SK-N-SH treated with all-trans-retinoic acid at 6 μM for 48 hours (cell line): Measurements from ENCODE around the gene UTP14A.

Experiments used
- ARNTL ChIP-seq: fragments of 450-650 bp; formaldehyde crosslinking; IDR thresholded peaks from 2 replicates; pipeline ENCODE4 v1.5.0; 2020; ENCODE audit warnings: low read depth, mild to moderate bottlenecking, moderate library complexity, borderline replicate concordance
- BACH2 ChIP-seq: fragments of 250-450 bp; sonication (Bioruptor Pico); IDR thresholded peaks from 2 replicates; pipeline ENCODE4 v1.9.0; 2021; ENCODE audit warnings: mild to moderate bottlenecking, borderline replicate concordance
- ISL1 ChIP-seq: fragments of 250-450 bp; sonication (Bioruptor Pico); IDR thresholded peaks from 2 replicates; pipeline ENCODE4 v2.1.2; 2022; ENCODE audit warnings: mild to moderate bottlenecking, moderate library complexity
- SNAI2 ChIP-seq: fragments of 250-450 bp; sonication (Bioruptor Pico); IDR thresholded peaks from 2 replicates; pipeline ENCODE4 v1.5.0; 2020; ENCODE audit warnings: mild to moderate bottlenecking, moderate library complexity
- TOX ChIP-seq: fragments of 250-450 bp; sonication (Bioruptor Pico); IDR thresholded peaks from 2 replicates; pipeline ENCODE4 v1.8.0; 2021; ENCODE audit warnings: mild to moderate bottlenecking, moderate library complexity, borderline replicate concordance
- TSHZ2 ChIP-seq: fragments of 250-450 bp; sonication (Bioruptor Pico); IDR thresholded peaks from 2 replicates; pipeline ENCODE4 v1.5.0; 2020; ENCODE audit warnings: mild to moderate bottlenecking, moderate library complexity
- ZFP3 ChIP-seq: fragments of 250-450 bp; sonication (Bioruptor Pico); IDR thresholded peaks from 2 replicates; pipeline ENCODE4 v1.5.0; 2020; ENCODE audit warnings: mild to moderate bottlenecking, moderate library complexity
- ZFP30 ChIP-seq: fragments of 450-650 bp; formaldehyde crosslinking; IDR thresholded peaks from 2 replicates; pipeline ENCODE4 v1.5.0; 2022; ENCODE audit warnings: mild to moderate bottlenecking, moderate library complexity
- ZNF565 ChIP-seq: fragments of 450-650 bp; formaldehyde crosslinking; conservative IDR thresholded peaks from 2 replicates; pipeline ENCODE4 v1.5.0; 2020; ENCODE audit warnings: low read depth, mild to moderate bottlenecking, moderate library complexity
- ZNF70 ChIP-seq: fragments of 450-650 bp; formaldehyde crosslinking; IDR thresholded peaks from 2 replicates; pipeline ENCODE4 v1.5.0; 2020; ENCODE audit warnings: mild to moderate bottlenecking, moderate library complexity
- ZNF8 ChIP-seq: fragments of 450-650 bp; formaldehyde crosslinking; IDR thresholded peaks from 2 replicates; pipeline ENCODE4 v1.5.0; 2020; ENCODE audit warnings: mild to moderate bottlenecking, moderate library complexity
- TF ChIP-seq, protein P1 (sequence below): fragments of 250-450 bp; sonication (Bioruptor Pico); IDR thresholded peaks from 2 replicates; pipeline ENCODE4 v1.8.0; 2020; ENCODE audit warnings: mild to moderate bottlenecking, moderate library complexity, borderline replicate concordance
- TF ChIP-seq, protein P2 (sequence below): fragments of 250-450 bp; sonication (Bioruptor Pico); IDR thresholded peaks from 2 replicates; pipeline ENCODE4 v1.5.1; 2020; ENCODE audit warnings: low read depth, mild to moderate bottlenecking, moderate library complexity

DNA sequence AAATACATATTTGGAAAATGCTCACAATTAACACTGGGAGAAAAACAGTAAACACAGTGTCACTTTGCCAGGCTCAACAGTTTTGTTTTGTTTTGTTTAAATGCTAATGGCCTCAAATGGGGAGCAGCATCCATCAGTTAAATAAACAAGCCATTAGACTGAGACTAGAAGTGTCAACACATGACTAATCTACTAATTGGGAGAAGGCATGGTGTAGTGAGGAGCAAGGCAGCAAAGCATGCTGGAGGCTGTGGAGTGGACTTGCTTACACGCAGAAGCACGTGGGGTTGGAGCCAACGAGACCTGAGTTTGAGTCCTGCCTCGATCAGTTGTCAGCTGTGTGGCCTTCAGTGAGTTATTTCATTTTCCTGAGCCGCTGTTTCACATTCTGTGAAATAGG, 29.0 kb downstream of the UTP14A start:
- TF ChIP-seq ZNF565, result no peak
- no peak for TF ChIP-seq TOX (CRISPR knock-in tag)
- TF ChIP-seq ZFP30 (CRISPR knock-in tag), result no peak
- TF ChIP-seq, protein P1, sequence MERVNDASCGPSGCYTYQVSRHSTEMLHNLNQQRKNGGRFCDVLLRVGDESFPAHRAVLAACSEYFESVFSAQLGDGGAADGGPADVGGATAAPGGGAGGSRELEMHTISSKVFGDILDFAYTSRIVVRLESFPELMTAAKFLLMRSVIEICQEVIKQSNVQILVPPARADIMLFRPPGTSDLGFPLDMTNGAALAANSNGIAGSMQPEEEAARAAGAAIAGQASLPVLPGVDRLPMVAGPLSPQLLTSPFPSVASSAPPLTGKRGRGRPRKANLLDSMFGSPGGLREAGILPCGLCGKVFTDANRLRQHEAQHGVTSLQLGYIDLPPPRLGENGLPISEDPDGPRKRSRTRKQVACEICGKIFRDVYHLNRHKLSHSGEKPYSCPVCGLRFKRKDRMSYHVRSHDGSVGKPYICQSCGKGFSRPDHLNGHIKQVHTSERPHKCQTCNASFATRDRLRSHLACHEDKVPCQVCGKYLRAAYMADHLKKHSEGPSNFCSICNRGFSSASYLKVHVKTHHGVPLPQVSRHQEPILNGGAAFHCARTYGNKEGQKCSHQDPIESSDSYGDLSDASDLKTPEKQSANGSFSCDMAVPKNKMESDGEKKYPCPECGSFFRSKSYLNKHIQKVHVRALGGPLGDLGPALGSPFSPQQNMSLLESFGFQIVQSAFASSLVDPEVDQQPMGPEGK (CRISPR knock-in tag), result no peak
- no peak for TF ChIP-seq ZFP3
- no peak for TF ChIP-seq TSHZ2
- TF ChIP-seq, protein P2, sequence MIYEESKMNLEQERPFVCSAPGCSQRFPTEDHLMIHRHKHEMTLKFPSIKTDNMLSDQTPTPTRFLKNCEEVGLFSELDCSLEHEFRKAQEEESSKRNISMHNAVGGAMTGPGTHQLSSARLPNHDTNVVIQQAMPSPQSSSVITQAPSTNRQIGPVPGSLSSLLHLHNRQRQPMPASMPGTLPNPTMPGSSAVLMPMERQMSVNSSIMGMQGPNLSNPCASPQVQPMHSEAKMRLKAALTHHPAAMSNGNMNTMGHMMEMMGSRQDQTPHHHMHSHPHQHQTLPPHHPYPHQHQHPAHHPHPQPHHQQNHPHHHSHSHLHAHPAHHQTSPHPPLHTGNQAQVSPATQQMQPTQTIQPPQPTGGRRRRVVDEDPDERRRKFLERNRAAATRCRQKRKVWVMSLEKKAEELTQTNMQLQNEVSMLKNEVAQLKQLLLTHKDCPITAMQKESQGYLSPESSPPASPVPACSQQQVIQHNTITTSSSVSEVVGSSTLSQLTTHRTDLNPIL (CRISPR knock-in tag), result no peak
- TF ChIP-seq ZNF70 (CRISPR knock-in tag), result no peak
- TF ChIP-seq ARNTL (CRISPR knock-in tag), result no peak
- no peak for TF ChIP-seq SNAI2
- no peak for TF ChIP-seq ISL1
- TF ChIP-seq BACH2 (CRISPR knock-in tag), result no peak
- TF ChIP-seq ZNF8 (CRISPR knock-in tag), result no peak
